Mammary epithelial cell (primary cell): Measurements from ENCODE around the gene SCYL2.
"Not testable (repeated sequence)": the region's sequence is repeated elsewhere in the genome, so short reads cannot be mapped to it uniquely, and the experiment has no call there.

Experiments used
- EZH2 ChIP-seq: IDR thresholded peaks from 2 replicates; pipeline ENCODE4 v1.6.1; 2012; ENCODE audit warnings: low read length, inconsistent platforms, borderline replicate concordance
- TF ChIP-seq, protein P1 (sequence below), 2 donors: IDR thresholded peaks in 1 of 2; conservative IDR thresholded peaks in 1 of 2; 2 replicates each; pipeline ENCODE4 v1.5.1; 2011 to 2012; ENCODE audit warnings: inconsistent platforms in 2 of 2, low read length in 2 of 2, mild to moderate bottlenecking in 2 of 2, control low read depth in 1 of 2, low read depth in 1 of 2; ENCODE audit not compliant: insufficient read depth in 1 of 2; ENCODE audit errors: extremely low read depth in 1 of 2

DNA sequence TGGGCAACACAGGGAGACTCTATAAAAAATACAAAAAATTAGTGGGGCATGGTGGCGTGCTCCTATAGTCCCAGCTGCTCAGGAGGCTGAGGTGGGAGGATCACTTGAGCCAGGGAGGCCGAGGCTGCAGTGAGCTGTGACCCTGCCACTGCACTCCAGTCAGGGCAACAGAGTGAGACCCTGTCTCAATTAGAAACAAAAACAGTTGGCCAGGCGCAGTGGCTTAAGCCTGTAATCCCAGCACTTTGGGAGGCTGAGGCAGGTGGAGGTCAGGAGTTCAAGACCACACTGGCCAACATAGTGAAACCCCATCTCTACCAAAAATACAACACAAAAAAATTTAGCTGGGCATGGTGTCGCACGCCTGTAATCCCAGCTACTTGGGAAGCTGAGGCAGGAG, 1.9 kb upstream of the SCYL2 start:
- TF ChIP-seq, protein P1, sequence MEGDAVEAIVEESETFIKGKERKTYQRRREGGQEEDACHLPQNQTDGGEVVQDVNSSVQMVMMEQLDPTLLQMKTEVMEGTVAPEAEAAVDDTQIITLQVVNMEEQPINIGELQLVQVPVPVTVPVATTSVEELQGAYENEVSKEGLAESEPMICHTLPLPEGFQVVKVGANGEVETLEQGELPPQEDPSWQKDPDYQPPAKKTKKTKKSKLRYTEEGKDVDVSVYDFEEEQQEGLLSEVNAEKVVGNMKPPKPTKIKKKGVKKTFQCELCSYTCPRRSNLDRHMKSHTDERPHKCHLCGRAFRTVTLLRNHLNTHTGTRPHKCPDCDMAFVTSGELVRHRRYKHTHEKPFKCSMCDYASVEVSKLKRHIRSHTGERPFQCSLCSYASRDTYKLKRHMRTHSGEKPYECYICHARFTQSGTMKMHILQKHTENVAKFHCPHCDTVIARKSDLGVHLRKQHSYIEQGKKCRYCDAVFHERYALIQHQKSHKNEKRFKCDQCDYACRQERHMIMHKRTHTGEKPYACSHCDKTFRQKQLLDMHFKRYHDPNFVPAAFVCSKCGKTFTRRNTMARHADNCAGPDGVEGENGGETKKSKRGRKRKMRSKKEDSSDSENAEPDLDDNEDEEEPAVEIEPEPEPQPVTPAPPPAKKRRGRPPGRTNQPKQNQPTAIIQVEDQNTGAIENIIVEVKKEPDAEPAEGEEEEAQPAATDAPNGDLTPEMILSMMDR (conservative IDR thresholded peaks at IDR 0.05 in 1 of 2, IDR thresholded peaks at IDR 0.05 in 1 of 2; ENCODE audit: extremely low read depth in 1 of 2, insufficient read depth in 1 of 2, low read depth in 1 of 2, low read length in 2 of 2) = not testable (repeated sequence)
- not testable (repeated sequence) for TF ChIP-seq EZH2
